ENCODE data around the gene E4F1.
"Not testable (repeated sequence)": the region's sequence is repeated elsewhere in the genome, so short reads cannot be mapped to it uniquely, and the experiment has no call there.

The E4F1 gene

GRCh38 chr16:2195322-2196161 lies 27.8 kb upstream of the E4F1 start:
- peaks cover 4% of the 10 kb centered on the region for H3K4me1 Mint-ChIP-seq
- DNase-seq, result no peak
- no peak overlapping the region for H3K4me3 Mint-ChIP-seq
- H3K9me3 Mint-ChIP-seq, result no peaks in the 10 kb centered on the region
- H3K36me3 Mint-ChIP-seq, result no peaks in the 10 kb centered on the region
- no peak overlapping the region for H3K27ac Mint-ChIP-seq
- CTCF ChIA-PET, result interaction anchor here (0.5 to 2.1 kb wide), 11 partner anchors 8 to 306 kb away, joined by 3 to 16 read pairs (median 4); partner anchors contain the start of genes ECI1 and PGP
- peaks cover 80% of the 10 kb centered on the region for H3K27me3 Mint-ChIP-seq

- H3K36me3 Mint-ChIP-seq, result no peaks in the 10 kb centered on the region
- H3K4me3 Mint-ChIP-seq, result peak within 1 kb of the TSS; percentile 55
- peaks cover 85% of the 10 kb centered on the region for H3K27me3 Mint-ChIP-seq
- H3K27ac Mint-ChIP-seq, result no peak within 1 kb of the TSS
- no peaks in the 10 kb centered on the region for H3K9me3 Mint-ChIP-seq
- H3K4me1 Mint-ChIP-seq, result peaks cover 4% of the 10 kb centered on the region
- DNase-seq, result peak; percentile 35
- CTCF ChIA-PET, result interaction anchor here (2.1 kb wide), 1 partner anchor 305 kb away, joined by 13 read pairs; no protein-coding TSS in a partner anchor
Measured at GRCh38 chr16:2196162-2196980, 27.0 kb upstream of the E4F1 start, which contains the start of gene CASKIN1. Gene CASKIN1 (minus strand): TSS chr16:2196605. CDS start chr16:2196432, 173 bp downstream.

GRCh38 chr16:2196981-2197511 lies 26.3 kb upstream of the E4F1 start:
- Mint-ChIP-seq H3K4me1 (peaks cover 4% of the 10 kb centered on the region), H3K27ac (no peak overlapping the region), H3K36me3 (no peaks in the 10 kb centered on the region), H3K27me3 (peaks cover 89% of the 10 kb centered on the region), H3K4me3 (peak overlapping the region; percentile 55), H3K9me3 (no peaks in the 10 kb centered on the region)
- no peak for DNase-seq
- CTCF ChIA-PET, result no interaction called here

GRCh38 chr16:2197765-2198164 lies 25.6 kb upstream of the E4F1 start:
- Mint-ChIP-seq H3K4me3 (no peak overlapping the region), H3K27ac (no peak overlapping the region), H3K4me1 (peaks cover 4% of the 10 kb centered on the region), H3K36me3 (no peaks in the 10 kb centered on the region), H3K9me3 (no peaks in the 10 kb centered on the region), H3K27me3 (peaks cover 89% of the 10 kb centered on the region)
- DNase-seq, result no peak
- CTCF ChIA-PET, result no interaction called here

- H3K4me3 Mint-ChIP-seq, result no peak overlapping the region
Measured at GRCh38 chr16:2198283-2198682, 25.1 kb upstream of the E4F1 start.

GRCh38 chr16:2199095-2199494 lies 24.3 kb upstream of the E4F1 start:
- H3K4me1 Mint-ChIP-seq, result peaks cover 8% of the 10 kb centered on the region
- no peaks in the 10 kb centered on the region for H3K9me3 Mint-ChIP-seq
- CTCF ChIA-PET, result no interaction called here
- DNase-seq, result no peak
- peaks cover 88% of the 10 kb centered on the region for H3K27me3 Mint-ChIP-seq
- H3K27ac Mint-ChIP-seq, result no peak overlapping the region
- no peak overlapping the region for H3K4me3 Mint-ChIP-seq
- no peaks in the 10 kb centered on the region for H3K36me3 Mint-ChIP-seq

More at GRCh38 chr16:2198283-2198682, 25.1 kb upstream of the E4F1 start:
- Mint-ChIP-seq H3K9me3 (no peaks in the 10 kb centered on the region), H3K36me3 (no peaks in the 10 kb centered on the region), H3K27ac (no peak overlapping the region), H3K27me3 (peaks cover 90% of the 10 kb centered on the region), H3K4me1 (peaks cover 4% of the 10 kb centered on the region)
- CTCF ChIA-PET, result no interaction called here
- DNase-seq, result no peak

GRCh38 chr16:2199621-2200139 lies 23.7 kb upstream of the E4F1 start:
- no peak for DNase-seq
- no peak overlapping the region for H3K27ac Mint-ChIP-seq
- peaks cover 12% of the 10 kb centered on the region for H3K4me1 Mint-ChIP-seq
- no peaks in the 10 kb centered on the region for H3K9me3 Mint-ChIP-seq
- H3K36me3 Mint-ChIP-seq, result no peaks in the 10 kb centered on the region
- peaks cover 82% of the 10 kb centered on the region for H3K27me3 Mint-ChIP-seq
- CTCF ChIA-PET, result no interaction called here
- no peak overlapping the region for H3K4me3 Mint-ChIP-seq

GRCh38 chr16:2200313-2200712 lies 23.1 kb upstream of the E4F1 start:
- DNase-seq, result no peak
- CTCF ChIA-PET, result no interaction called here
- no peaks in the 10 kb centered on the region for H3K36me3 Mint-ChIP-seq
- H3K27me3 Mint-ChIP-seq, result peaks cover 76% of the 10 kb centered on the region
- no peaks in the 10 kb centered on the region for H3K9me3 Mint-ChIP-seq
- H3K4me1 Mint-ChIP-seq, result peaks cover 9% of the 10 kb centered on the region
- no peak overlapping the region for H3K4me3 Mint-ChIP-seq
- H3K27ac Mint-ChIP-seq, result no peak overlapping the region

GRCh38 chr16:2203119-2203688 lies 20.2 kb upstream of the E4F1 start:
- peak overlapping the region; percentile 13 for H3K4me3 Mint-ChIP-seq
- H3K27ac Mint-ChIP-seq, DNase-seq, H3K9me3 Mint-ChIP-seq, H3K36me3 Mint-ChIP-seq: not testable (repeated sequence)
- peaks cover 29% of the 10 kb centered on the region for H3K4me1 Mint-ChIP-seq
- peaks cover 50% of the 10 kb centered on the region for H3K27me3 Mint-ChIP-seq
- CTCF ChIA-PET, result interaction anchor here (0.9 to 1.0 kb wide), 2 partner anchors 8 to 298 kb away, joined by 3 to 4 read pairs; no protein-coding TSS in a partner anchor

GRCh38 chr16:2204416-2205103 lies 18.8 kb upstream of the E4F1 start:
- peak overlapping the region; percentile 82 for H3K27ac Mint-ChIP-seq

GRCh38 chr16:2205104-2205966 lies 18.1 kb upstream of the E4F1 start, which contains the start of gene MLST8:
Gene MLST8 (plus strand): TSS chr16:2205454. CDS start chr16:2206086, 632 bp downstream.
- peaks cover 10% of the 10 kb centered on the region for H3K36me3 Mint-ChIP-seq
- CTCF ChIA-PET, result no interaction called here

More at GRCh38 chr16:2204416-2205103, 18.8 kb upstream of the E4F1 start:
- Mint-ChIP-seq H3K27me3 (peaks cover 36% of the 10 kb centered on the region), H3K4me1 (peaks cover 29% of the 10 kb centered on the region), H3K9me3 (no peaks in the 10 kb centered on the region), H3K4me3 (peak overlapping the region; percentile 69), H3K36me3 (peaks cover 10% of the 10 kb centered on the region)
- CTCF ChIA-PET, result no interaction called here
- DNase-seq, result no peak

GRCh38 chr16:2205967-2206313 lies 17.5 kb upstream of the E4F1 start:
- peak overlapping the region; percentile 69 for H3K4me3 Mint-ChIP-seq
- H3K36me3 Mint-ChIP-seq, result peaks cover 10% of the 10 kb centered on the region
- CTCF ChIA-PET, result no interaction called here
- H3K9me3 Mint-ChIP-seq, result no peaks in the 10 kb centered on the region
- peaks cover 29% of the 10 kb centered on the region for H3K4me1 Mint-ChIP-seq
- H3K27ac Mint-ChIP-seq, result peak overlapping the region; percentile 88
- DNase-seq, result no peak
- H3K27me3 Mint-ChIP-seq, result peaks cover 23% of the 10 kb centered on the region

More at GRCh38 chr16:2205104-2205966, 18.1 kb upstream of the E4F1 start, which contains the start of gene MLST8:
- H3K4me3 Mint-ChIP-seq, result peak within 1 kb of the TSS; percentile 69
- peak; percentile 91 for DNase-seq
- no peaks in the 10 kb centered on the region for H3K9me3 Mint-ChIP-seq
- peaks cover 29% of the 10 kb centered on the region for H3K27me3 Mint-ChIP-seq
- peaks cover 29% of the 10 kb centered on the region for H3K4me1 Mint-ChIP-seq
- H3K27ac Mint-ChIP-seq, result peak within 1 kb of the TSS; percentile 88
